Measurements from ENCODE around the gene XRCC4. TPM values are rescaled to one million over a fixed set of nuclear protein-coding genes. Genes with fewer than 3 reads are reported as not detected.

XRCC4 gene
- total RNA-seq, 1 donor from 2014 or later, result 5.5 TPM

DNA sequence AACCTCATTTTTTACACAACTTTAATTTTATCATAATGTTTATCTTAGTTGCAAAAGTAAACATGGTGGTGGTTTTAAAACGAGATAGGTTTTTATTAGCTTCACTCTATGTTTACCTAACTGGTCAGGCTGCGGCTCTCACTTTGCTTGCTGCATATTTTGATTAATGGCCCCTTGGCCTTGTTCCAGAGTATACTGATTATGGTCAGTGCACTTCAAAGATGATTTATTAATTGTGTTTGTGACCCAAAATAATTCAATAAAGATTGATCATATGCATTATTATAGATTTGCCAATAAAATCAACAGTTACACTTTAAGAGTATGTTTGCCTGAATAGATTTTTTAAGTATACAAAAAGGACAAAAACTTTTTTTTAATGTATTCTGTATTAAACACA is 188.0 kb downstream of the XRCC4 start:
- Mint-ChIP-seq H3K36me3 (ENCODE audit: low read depth) (no peaks in the 10 kb centered on the region), H3K4me1 (ENCODE audit: low read depth) (peaks cover 7% of the 10 kb centered on the region), H3K4me3 (ENCODE audit: unreplicated experiment) (no peak overlapping the region), H3K27ac (ENCODE audit: unreplicated experiment) (no peak overlapping the region), H3K9me3 (ENCODE audit: low read depth) (peaks cover 2% of the 10 kb centered on the region), H3K27me3 (ENCODE audit: low read depth) (no peaks in the 10 kb centered on the region)
- TF ChIP-seq, protein P1, sequence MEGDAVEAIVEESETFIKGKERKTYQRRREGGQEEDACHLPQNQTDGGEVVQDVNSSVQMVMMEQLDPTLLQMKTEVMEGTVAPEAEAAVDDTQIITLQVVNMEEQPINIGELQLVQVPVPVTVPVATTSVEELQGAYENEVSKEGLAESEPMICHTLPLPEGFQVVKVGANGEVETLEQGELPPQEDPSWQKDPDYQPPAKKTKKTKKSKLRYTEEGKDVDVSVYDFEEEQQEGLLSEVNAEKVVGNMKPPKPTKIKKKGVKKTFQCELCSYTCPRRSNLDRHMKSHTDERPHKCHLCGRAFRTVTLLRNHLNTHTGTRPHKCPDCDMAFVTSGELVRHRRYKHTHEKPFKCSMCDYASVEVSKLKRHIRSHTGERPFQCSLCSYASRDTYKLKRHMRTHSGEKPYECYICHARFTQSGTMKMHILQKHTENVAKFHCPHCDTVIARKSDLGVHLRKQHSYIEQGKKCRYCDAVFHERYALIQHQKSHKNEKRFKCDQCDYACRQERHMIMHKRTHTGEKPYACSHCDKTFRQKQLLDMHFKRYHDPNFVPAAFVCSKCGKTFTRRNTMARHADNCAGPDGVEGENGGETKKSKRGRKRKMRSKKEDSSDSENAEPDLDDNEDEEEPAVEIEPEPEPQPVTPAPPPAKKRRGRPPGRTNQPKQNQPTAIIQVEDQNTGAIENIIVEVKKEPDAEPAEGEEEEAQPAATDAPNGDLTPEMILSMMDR (IDR thresholded peaks at IDR 0.05), result no peak
- DNase-seq (ENCODE audit: low spot score), result no peak

DNA sequence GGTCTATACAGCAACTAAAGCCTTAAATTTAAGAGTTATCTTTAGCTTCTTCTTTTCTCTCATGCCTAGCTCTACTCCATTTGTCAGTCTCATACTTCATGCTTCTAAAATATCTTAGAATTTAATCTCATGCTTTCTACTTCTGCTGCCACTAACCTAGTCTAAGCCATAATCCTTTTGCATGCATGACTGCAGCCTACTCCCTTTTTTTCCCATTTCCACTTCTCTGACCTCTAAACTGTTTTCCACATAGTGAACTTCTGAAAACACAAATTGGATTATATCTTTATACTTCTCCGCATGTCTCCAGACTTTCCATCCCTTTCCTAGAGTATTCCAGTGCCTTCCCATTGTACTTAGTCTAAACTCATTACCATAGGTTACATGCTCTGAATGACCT is 193.0 kb downstream of the XRCC4 start:
- Mint-ChIP-seq H3K27ac (ENCODE audit: unreplicated experiment) (no peak overlapping the region), H3K9me3 (ENCODE audit: low read depth) (peaks cover 8% of the 10 kb centered on the region)
- TF ChIP-seq, protein P1 (IDR thresholded peaks at IDR 0.05), result no peak

DNA sequence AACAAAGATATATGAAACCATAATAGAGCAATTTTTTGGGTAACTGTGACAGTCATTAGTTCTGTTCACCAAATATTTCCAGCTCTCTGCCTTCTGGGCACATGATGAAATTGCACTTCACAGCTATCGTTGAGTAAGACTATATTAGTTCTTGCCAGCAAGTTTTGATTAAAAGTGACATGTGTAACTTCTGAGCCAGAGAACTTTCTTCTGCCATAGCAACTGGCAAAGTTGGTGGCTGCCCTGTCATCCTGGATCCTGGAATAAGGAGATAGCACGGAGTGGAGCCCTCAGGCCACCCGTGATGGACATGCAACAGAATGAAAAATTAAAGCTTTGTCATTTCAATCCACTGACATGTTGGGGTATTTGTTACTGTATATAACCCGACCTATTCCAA is 199.8 kb downstream of the XRCC4 start:
- Mint-ChIP-seq H3K36me3 (ENCODE audit: low read depth) (peaks cover 1% of the 10 kb centered on the region), H3K27ac (ENCODE audit: unreplicated experiment) (no peak overlapping the region)

More for the DNA sequence above, 193.0 kb downstream of the XRCC4 start:
- no peak for DNase-seq (ENCODE audit: low spot score)
- Mint-ChIP-seq H3K27me3 (ENCODE audit: low read depth) (no peaks in the 10 kb centered on the region), H3K4me3 (ENCODE audit: unreplicated experiment) (no peak overlapping the region), H3K36me3 (ENCODE audit: low read depth) (peaks cover 1% of the 10 kb centered on the region), H3K4me1 (ENCODE audit: low read depth) (peaks cover 1% of the 10 kb centered on the region)

DNA sequence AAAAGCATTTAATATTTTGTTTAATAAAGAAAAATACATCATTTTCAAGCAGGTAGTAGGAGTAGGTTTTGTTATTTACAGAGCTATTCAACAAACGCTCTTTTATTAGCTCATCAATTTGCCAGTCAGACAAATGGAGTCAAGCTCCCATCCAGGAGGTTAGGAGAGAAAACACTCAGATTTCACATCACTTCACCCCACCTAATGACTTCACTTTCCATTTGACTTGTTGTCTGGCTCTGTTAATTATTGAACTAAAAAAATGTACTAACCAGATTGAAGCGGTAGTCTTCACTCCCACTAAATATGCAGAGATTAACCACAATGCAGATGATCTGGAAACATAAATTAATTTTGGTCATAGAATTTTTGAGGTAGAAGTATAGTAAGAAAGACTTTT is 200.6 kb downstream of the XRCC4 start:
- H3K27ac Mint-ChIP-seq (ENCODE audit: unreplicated experiment), result no peak overlapping the region
- no peak overlapping the region for H3K4me3 Mint-ChIP-seq (ENCODE audit: unreplicated experiment)
- H3K4me1 Mint-ChIP-seq (ENCODE audit: low read depth), result peaks cover 24% of the 10 kb centered on the region
- no peak for DNase-seq (ENCODE audit: low spot score)
- peaks cover 6% of the 10 kb centered on the region for H3K9me3 Mint-ChIP-seq (ENCODE audit: low read depth)
- no peaks in the 10 kb centered on the region for H3K27me3 Mint-ChIP-seq (ENCODE audit: low read depth)
- H3K36me3 Mint-ChIP-seq (ENCODE audit: low read depth), result peaks cover 1% of the 10 kb centered on the region
- TF ChIP-seq, protein P1 (IDR thresholded peaks at IDR 0.05), result no peak

More for the DNA sequence above, 199.8 kb downstream of the XRCC4 start:
- TF ChIP-seq, protein P1 (IDR thresholded peaks at IDR 0.05), result no peak
- peaks cover 23% of the 10 kb centered on the region for H3K4me1 Mint-ChIP-seq (ENCODE audit: low read depth)
- H3K27me3 Mint-ChIP-seq (ENCODE audit: low read depth), result no peaks in the 10 kb centered on the region
- H3K4me3 Mint-ChIP-seq (ENCODE audit: unreplicated experiment), result no peak overlapping the region
- no peak for DNase-seq (ENCODE audit: low spot score)
- peaks cover 8% of the 10 kb centered on the region for H3K9me3 Mint-ChIP-seq (ENCODE audit: low read depth)

DNA sequence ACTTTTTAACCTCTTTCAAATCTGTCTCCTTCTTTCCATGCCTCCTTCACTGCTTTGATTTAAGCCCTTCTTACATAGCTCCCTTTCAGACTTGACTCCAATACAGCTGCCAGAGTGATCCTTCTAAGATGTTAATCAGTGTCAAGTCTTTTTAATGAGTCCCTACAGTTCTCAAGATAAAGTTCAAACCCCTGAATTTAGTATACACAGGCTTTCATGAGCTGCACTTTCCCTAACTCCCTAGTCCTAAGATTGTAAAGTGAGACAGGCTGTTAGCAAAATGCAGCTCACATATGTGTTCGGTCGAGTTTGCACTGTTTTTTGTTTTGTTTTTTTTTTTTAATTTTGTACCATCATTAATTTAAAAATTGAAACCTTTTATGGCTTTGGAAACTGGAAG is 203.8 kb downstream of the XRCC4 start:
- H3K9me3 Mint-ChIP-seq (ENCODE audit: low read depth), result no peaks in the 10 kb centered on the region
- no peaks in the 10 kb centered on the region for H3K36me3 Mint-ChIP-seq (ENCODE audit: low read depth)
- no peak overlapping the region for H3K4me3 Mint-ChIP-seq (ENCODE audit: unreplicated experiment)
- TF ChIP-seq, protein P1 (IDR thresholded peaks at IDR 0.05), result no peak
- no peaks in the 10 kb centered on the region for H3K27me3 Mint-ChIP-seq (ENCODE audit: low read depth)
- H3K4me1 Mint-ChIP-seq (ENCODE audit: low read depth), result peaks cover 27% of the 10 kb centered on the region
- no peak overlapping the region for H3K27ac Mint-ChIP-seq (ENCODE audit: unreplicated experiment)
- no peak for DNase-seq (ENCODE audit: low spot score)
